Measurements from ENCODE around the gene LRRC42.
"Not testable (repeated sequence)": the region's sequence is repeated elsewhere in the genome, so short reads cannot be mapped to it uniquely, and the experiment has no call there.

The LRRC42 gene

DNA sequence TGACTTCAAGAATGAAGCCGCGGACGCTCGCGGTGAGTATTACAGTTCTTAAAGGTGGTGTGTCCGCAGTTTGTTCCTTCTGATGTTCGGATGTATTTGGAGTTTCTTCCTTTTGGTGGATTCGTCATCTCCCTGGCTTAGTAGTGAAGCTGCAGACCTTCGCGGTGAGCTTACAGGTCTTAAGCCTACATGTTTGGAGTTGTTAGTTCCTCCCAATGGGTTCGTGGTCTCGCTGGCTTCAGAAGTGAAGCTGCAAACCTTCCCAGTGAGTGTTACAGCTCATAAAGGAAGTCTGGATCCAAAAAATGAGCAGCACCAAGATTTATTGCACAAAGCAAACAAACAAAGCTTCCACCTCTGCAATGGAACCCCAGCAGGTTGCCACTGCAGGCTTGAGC is 57.1 kb downstream of the LRRC42 start:
- no peak for DNase-seq (ENCODE audit: low spot score)

DNA sequence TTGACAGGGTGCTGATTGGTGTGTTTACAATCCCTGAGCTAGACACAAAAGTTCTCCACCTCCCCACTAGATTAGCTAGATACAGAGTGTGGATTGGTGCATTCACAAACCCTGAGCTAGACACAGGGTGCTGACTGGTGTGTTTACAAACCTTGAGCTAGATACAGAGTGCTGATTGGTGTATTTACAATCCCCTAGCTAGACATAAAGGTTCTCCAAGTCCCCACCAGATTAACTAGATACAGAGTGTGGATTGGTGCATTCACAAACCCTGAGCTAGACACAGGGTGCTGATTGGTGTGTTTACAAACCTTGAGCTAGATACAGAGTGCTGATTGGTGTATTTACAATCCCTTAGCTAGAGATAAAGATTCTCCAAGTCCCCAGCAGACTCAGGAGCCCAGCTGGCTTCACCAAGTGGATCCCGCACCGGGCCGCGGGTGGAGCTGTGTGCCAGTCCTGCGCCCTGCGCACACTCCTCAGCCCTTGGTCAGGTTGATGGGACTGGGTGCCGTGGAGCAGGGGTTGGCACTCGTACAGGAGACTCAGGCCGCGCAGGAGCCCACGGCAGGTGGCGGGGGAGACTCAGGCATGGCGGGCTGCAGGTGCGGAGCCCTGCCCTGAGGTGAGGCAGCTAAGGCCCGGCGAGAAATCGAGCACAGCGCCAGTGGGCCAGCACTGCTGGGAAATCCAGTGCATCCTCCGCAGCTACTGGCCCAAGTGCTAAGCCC is 57.8 kb downstream of the LRRC42 start:
- not testable (repeated sequence) for FAIRE-seq; DNase-seq (ENCODE audit: low spot score)

More for the DNA sequence above, 57.1 kb downstream of the LRRC42 start:
- FAIRE-seq: no peak

DNA sequence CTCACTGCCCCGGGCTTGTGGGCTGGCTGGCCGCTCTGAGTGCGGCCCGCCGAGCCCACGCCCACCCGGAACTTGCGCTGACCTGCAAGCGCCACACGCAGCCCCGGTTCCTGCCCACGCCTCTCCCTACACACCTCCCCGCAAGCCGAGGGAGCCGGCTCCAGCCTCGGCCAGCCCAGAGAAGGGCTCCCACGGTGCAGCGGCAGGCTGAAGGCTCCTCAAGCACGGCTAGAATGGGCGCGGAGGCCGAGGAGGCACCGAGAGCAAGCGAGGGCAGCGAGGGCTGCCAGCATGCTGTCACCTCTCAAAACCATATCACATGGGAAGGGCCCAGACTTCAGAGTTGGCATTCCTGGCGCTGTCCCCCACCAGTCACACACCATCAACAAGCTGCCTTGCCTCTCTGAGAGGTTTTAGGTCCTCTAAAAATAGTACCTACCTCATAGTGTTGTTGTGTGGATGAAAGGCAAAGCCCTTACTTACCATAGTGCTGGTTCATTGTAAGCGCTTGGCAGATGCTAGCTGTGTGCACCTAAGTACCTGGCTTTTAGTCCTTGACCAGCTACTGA is 58.4 kb downstream of the LRRC42 start:
- no peak for DNase-seq (ENCODE audit: low spot score)
- FAIRE-seq: no peak

DNA sequence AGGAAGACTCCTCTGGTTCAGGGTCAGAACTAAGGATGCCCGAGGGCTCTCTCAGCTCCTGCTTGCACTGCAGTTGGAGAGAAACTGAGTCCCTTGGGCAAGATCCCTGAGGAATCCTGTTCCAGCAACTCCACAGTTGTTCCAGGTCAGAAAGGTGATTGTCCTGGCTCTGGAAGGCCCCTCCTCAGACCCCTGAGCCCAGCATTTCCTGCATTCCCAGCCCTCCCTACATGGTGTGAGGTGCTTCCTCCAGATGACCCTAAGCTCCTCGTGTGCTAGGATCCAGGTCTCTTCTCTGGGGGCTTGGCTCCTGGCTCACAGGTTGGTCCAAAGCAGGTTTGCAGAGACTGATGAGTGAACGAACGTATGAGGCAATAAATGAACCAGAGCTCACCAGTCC is 60.4 kb downstream of the LRRC42 start:
- DNase-seq (ENCODE audit: low spot score) (no peak), FAIRE-seq (no peak)

DNA sequence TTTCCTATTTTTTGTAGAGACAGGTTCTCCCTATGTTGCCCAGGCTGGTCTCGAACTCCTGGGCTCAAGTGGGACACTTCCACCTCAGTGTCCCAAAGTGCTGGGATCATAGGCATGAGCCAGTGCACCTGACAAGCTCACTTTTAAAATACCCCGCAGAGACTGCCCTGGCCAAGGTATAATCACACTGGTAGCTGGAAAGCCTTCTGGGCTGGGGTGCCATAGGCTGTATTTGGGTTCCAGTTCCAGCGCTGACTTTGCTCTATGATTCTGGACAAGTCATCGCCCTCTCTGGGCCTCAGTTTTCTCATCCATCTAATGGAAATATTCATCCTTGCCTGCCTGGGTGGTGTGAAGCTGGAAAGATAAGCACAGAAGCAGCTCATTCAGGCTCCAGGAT is 61.5 kb downstream of the LRRC42 start:
- DNase-seq (ENCODE audit: low spot score) (no peak), FAIRE-seq (no peak)

DNA sequence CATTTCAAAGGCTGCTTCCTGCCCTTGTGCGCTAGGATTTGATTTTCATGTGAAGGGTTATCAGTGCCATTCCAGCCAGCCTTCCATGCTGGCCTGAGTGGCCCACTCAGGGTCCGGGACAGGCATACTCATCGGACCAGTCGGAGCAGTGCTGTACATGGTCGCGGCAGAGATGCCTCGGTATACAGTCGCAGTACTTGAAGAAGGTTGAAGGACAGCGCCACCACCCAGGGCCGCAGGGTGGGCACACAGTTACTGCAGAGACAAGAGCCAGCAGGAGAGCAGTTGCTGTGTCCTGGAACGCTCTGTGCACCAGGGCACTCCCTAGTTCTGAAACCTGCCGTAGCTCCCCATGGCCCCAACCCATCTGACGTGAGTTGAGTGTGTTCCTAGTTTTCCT is 62.7 kb downstream of the LRRC42 start:
- DNase-seq (ENCODE audit: low spot score): no peak
- no peak for FAIRE-seq

DNA sequence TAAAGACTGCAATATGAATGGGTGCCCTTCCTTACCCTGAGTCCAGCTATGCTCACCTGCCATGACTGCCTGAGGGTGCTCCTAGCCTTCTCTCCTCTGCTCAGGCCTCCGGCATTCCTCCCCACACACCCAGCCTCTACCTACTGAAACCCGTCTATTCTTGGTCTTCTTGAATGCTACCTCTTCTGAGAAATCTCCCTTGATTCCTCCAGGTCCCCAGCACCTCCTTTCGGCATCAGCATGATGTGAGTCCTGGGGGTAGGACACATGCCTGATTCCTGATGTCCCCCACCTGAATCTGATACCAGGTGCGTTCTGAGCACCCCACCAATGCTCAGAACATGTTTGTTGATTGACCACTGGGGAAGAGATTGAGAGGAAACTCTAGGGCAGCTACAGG is 63.3 kb downstream of the LRRC42 start:
- DNase-seq (ENCODE audit: low spot score) (no peak), FAIRE-seq (no peak)

DNA sequence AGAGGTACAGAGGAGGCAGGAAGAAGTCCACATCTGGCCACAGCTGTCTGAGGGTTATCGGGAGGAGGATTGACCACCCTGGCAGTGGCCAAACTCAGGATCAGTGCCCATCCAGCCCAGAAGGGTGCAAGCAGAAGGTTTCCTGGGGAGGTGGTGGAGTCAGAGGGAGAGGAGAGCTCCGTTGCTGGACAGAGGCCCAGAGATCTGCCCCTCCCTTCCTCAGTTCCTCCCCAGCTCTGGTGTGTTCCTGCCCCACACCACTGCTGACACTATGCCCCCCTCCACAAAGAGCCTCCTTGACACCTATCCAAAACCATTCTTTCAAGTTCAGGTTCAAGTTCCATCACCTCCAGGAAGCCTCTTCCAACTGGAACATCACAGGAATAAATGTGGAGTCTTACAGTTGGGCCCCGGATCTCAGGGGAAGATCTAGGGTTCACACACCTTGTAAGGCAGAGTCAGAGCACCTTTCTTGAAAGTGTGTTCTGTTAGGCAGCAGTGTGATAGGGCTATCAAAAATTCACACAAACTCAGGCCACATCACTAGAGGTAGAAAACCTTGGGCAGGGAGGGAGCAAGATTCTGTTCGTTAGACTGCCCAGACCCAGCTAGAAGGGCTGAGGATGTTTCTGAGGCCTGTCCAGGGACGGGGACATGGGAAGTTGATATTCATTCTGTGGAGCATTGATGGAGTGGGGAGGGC is 64.4 kb downstream of the LRRC42 start:
- FAIRE-seq (no peak), DNase-seq (ENCODE audit: low spot score) (no peak)

DNA sequence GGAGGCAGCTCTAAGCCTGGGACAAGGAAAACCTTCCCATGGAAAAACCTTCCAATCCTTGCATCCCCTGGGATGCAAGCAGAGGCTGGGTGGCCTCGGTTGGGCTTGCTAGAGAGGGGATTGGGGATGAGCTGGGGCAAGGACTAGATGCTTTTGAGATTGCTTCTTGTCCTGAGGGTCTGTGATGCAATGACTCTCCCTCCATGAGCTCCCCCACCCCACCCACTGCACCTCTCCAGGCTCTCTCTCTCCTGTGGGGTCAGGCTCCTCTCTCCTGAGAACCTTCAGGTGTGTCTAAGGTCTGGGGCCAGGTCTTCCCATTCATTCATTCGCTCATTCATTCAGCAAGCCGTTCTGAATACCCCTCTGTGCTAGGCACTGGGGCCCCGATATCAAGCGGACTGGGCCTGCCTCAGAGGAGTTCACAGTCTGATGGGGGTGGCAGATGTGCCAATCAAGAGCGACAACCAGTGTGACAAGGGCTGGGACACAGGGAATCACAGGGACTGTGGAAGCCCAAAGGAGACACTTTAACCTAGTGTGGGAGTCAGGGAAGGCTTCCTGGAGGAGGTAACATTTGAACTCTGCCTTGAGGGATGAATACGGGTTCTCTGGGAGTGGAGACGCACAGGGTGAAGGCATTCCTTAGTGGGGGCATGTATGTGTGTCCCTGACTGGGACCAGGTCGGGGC is 65.3 kb downstream of the LRRC42 start:
- DNase-seq (ENCODE audit: low spot score) (no peak), FAIRE-seq (no peak)

DNA sequence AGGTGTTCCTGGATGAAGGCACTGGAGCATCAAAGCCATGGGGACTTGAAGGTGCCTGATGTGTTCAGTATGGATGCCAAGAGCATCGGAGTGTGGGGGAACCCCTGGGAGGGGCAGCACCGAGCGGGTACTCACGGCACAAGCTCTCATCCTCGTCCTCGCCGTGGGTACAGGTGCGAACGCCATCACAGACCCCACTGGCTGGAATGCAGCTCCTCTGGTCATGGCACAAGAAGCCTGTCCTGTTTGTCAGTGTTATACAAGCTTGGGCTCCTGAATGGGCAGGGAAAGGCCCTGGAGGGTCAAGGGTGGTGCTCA is 65.8 kb downstream of the LRRC42 start:
- DNase-seq (ENCODE audit: low spot score) (no peak), FAIRE-seq (no peak)

DNA sequence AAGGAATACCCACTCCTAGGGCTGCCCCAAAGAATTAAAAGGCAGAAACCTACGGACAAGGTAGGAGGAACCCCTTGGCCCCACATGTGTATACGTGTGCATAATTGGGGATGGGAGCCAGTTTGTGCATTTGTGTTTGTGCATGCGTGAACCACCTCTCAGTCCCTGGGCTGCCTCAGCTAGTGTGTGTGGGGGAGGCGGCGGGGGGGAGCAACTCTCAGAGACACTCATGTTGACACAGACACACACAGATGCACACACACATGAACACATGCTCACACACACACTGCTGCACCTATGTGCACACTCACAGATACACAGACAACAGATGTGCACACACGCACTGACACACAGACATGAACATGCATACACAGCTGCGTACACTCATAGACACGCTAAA is 66.7 kb downstream of the LRRC42 start:
- FAIRE-seq: no peak
- no peak for DNase-seq (ENCODE audit: low spot score)

DNA sequence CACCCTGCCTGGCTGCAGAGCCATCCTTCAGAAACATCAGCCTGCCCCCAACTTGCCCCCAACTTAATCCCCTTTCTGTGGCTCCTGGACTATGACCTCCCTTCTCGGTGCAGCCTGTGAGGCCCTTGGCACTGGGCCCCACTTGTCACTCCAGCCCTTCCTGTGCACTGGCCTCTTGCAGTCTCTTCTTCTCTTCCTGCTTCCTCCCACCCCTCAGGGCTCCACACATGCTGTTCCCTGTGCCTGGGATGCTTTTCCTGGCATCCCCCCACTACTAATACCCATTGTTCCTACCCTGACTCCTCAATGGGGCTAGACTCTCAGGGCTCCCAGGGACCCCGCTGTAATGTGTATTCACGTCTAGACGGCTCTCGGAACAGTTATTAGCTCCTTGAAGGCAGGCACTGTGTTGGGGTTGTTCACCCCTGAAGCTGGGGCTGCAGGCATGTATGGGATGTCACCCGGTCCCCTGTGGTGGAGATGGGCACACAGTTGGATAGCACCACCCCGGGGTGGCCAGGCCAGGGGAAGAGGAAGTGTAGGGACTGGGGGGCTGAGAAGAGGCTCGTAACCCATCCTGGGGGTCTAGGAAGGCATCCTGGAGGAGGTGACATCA is 67.4 kb downstream of the LRRC42 start:
- FAIRE-seq (no peak), DNase-seq (ENCODE audit: low spot score) (no peak)

DNA sequence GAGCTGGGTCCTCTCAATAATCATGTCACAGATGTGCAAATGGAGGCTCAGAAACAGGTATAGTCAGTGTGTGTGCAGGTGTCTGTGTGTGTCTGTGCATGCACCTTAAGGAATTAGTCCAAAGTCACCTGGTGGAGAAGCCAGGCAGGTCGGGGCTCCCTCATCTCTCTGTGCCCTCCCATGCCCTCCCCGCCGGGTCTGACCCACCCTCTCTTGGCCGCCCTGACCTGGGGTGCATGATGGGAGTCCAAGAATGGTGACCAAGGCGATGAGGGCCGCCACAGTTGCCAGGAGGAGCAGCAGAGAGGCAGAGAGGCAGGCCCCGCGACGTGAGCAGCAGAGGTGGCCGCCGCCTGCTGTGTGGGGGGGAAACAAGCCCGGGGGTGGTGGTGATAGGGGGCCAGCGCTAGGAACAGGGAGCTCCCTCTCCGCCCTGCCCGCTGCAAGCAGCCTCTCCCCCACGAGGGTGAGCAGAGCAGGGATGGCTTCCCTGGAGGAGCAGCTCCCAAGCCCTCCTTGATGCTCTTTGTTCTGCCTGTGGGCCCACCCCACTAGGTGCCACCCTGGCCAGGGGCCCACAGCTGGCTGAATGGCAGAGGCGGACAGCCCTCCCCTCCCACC is 68.0 kb downstream of the LRRC42 start:
- DNase-seq (ENCODE audit: low spot score): no peak
- no peak for FAIRE-seq

DNA sequence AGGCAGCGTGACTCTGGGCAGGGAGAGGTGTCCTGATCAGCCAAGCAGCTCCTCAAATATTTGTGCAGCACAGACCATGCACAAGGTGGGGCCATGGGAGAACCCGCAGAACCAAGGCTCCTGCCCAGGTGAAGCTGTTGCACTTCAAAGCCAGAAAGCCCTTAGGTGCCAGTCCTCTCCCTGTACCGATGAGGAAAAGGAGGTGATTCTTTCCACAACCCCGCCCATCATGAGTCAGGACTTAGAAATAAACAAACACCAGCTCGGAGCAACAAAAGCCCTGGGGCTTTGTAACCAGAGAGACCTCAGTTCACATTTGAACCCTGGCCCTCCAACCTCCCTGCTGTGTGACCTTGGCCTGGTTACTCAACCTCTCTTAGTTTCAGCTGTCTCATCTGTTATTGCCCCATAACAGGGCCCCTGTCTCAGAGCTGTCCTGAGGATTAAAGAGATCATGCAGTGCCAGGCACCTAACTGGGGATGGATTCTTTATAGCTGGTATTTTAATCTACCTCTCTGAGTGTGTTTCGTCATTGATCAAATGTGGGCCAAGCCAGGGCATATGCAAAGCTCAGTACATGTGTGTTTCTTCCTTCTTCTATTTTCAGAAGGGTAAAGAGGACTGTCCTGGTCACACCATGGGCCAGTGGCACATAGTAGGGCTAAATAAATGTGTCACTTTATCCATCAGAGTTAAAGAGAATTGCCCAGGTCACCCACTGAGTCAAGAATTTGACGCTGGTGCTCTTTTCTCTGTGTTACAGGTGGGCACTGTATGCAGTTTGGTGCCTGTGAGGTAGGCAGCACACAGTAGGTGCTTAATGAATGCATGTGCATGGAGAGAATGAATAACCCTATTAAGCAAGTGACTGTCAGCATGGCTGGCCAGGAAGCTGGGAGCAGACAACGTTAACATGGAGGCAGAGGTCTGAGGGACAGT is 70.5 kb downstream of the LRRC42 start:
- DNase-seq (ENCODE audit: low spot score) (no peak), FAIRE-seq (no peak)

Measured in RCC 7860 (cell line).